HG03097 (cell line): ENCODE results near the gene HLA-DMB.

Experiments
- ATAC-seq: cut with Tn5 transposase; IDR thresholded peaks from one replicate; pipeline ENCODE4 v1.9.1; 2021; ENCODE audit not compliant: unreplicated experiment, low FRiP score

HLA-DMB gene

GRCh38 chr6:32931211-32931610, 9.6 kb downstream of the HLA-DMB start:
- ATAC-seq: no peak

- no peak for ATAC-seq
Observed at GRCh38 chr6:32922083-32922482, 18.7 kb downstream of the HLA-DMB start.

- no peak for ATAC-seq
Observed at GRCh38 chr6:32920715-32921114, 20.1 kb downstream of the HLA-DMB start.

- ATAC-seq: no peak
Observed at GRCh38 chr6:32912951-32913350, 27.9 kb downstream of the HLA-DMB start.

- ATAC-seq: no peak
Observed at GRCh38 chr6:32908897-32909296, 31.9 kb downstream of the HLA-DMB start.

GRCh38 chr6:32906539-32906938, 34.3 kb downstream of the HLA-DMB start:
- ATAC-seq: no peak

GRCh38 chr6:32905078-32905477, 35.8 kb downstream of the HLA-DMB start:
- no peak for ATAC-seq

- ATAC-seq: no peak
Observed at GRCh38 chr6:32903952-32904351, 36.9 kb downstream of the HLA-DMB start.

- no peak for ATAC-seq
Observed at GRCh38 chr6:32895006-32895345, 45.9 kb downstream of the HLA-DMB start.

GRCh38 chr6:32894085-32895005, 46.5 kb downstream of the HLA-DMB start:
- peak; percentile 92 for ATAC-seq

GRCh38 chr6:32890831-32891230, 50.0 kb downstream of the HLA-DMB start:
- no peak for ATAC-seq

GRCh38 chr6:32889533-32889932, 51.3 kb downstream of the HLA-DMB start:
- no peak for ATAC-seq

GRCh38 chr6:32888576-32888975, 52.3 kb downstream of the HLA-DMB start:
- no peak for ATAC-seq

GRCh38 chr6:32887616-32888015, 53.2 kb downstream of the HLA-DMB start:
- no peak for ATAC-seq

GRCh38 chr6:32886681-32887383, 54.0 kb downstream of the HLA-DMB start:
- no peak for ATAC-seq

- no peak for ATAC-seq
Observed at GRCh38 chr6:32885698-32886286, 55.0 kb downstream of the HLA-DMB start.
